GM18498 (cell line): ENCODE data around the gene TMEM129.

Experiments
- ATAC-seq: cut with Tn5 transposase; IDR thresholded peaks from one replicate; pipeline ENCODE4 v1.9.1; 2021; ENCODE audit warnings: mild to moderate bottlenecking, moderate library complexity; ENCODE audit not compliant: unreplicated experiment

The TMEM129 gene

GRCh38 chr4:1758306-1759121, 37.4 kb upstream of the TMEM129 start:
- no peak for ATAC-seq

- no peak for ATAC-seq
Measured at GRCh38 chr4:1757836-1758235, 36.7 kb upstream of the TMEM129 start.

- ATAC-seq: no peak
Measured at GRCh38 chr4:1756893-1757779, 36.0 kb upstream of the TMEM129 start.

GRCh38 chr4:1756079-1756478, 35.0 kb upstream of the TMEM129 start:
- no peak for ATAC-seq

DNA sequence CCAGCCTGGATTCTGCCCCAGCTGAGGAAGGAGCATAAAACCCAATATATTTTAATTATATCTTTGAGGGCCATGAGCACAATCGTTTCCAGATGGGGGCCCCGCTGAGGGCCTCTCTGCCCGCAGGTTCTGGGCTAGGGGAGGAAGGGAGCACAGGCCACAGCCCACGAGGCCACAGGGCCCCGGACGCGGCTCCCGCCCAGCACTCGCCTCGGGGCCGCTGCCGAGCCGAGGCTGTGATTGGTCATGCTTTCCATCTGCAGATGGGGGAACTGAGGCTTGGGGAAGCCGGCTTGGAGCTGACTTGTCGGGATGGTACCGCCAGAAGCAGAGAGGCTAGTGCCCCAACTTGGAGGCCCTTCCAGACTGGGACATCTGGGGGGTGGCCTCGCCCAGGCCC, 34.2 kb upstream of the TMEM129 start:
- ATAC-seq: no peak

- no peak for ATAC-seq
Measured at GRCh38 chr4:1754336-1754735, 33.2 kb upstream of the TMEM129 start.

GRCh38 chr4:1753697-1754311, 32.7 kb upstream of the TMEM129 start:
- no peak for ATAC-seq

DNA sequence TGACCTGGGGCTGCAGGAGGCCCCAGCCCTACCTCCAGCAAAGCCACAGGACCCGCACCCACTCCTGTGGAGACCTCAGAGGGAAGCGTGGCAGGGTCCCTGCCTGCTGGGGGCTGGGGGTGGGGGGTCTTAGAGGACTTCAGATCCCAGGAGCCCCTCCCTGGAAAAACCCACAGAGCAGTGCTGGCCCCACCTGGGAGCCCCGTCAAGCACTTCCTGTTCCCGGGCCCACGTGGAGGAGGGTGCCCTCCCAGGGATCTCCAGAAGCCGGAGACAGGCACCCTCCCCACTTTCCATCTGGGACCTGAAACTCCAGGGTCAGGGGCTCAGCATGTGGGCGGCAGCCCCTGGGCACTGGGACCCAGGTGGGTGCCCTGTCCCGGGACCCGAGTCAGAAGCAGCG, 32.2 kb upstream of the TMEM129 start:
- ATAC-seq: no peak

DNA sequence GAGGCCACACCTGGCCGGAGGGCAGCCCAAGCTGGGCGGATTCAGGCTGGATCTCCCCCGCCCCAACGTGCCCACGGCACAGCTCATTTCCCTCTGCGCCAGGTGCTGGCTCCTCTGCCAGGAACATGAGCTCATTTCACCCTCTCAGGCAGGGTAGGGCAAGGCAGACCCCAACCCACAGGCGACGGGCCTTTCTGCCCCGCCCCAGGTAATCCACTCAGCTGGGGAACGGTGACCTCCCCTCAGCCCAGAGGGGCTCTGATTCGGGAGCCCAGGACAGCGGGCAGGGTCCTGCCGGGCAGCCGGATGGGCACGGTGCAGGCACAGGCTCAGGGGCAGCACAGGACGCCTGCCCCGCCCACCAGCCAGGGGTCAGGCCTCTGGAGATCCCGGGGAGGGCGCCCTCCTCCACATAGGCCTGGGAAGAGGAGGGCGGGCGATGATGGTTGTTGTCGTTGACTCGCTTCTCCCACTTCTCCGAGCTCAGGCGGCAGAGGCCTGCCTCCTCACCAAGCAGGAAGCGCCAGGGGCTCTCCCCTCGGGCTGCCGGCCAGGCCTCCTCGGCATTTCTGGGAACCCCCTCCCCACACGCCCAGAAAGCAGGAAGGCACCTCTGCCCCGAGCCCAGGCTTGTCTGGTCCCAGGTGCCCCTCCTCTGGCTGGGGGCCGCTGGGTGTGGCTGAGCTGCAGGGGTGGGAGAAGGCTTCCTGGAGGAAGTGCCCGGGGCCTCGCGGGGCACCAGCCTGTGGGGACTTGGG, 31.3 kb upstream of the TMEM129 start:
- no peak for ATAC-seq

DNA sequence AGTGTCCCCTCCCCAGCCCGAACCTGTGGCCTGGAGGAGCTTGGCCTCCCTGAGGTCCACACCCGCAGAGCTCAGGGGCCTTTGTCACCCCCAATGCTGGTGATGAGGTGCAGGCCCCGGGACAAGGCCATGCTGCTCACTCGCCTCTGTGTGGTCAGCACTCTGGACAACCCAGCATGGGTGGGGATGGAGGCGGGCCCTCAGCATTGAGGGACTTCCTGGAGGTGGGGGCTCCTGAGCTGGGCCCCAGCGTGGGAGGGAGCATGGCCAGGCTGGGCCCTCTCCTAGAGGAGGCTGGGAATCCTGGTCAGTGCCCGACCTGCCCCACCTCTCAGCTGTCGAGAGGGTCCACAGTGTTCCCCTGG, 30.8 kb upstream of the TMEM129 start:
- ATAC-seq: no peak

GRCh38 chr4:1751155-1751918, 30.2 kb upstream of the TMEM129 start:
- ATAC-seq: no peak

GRCh38 chr4:1750381-1751154, 29.4 kb upstream of the TMEM129 start:
- no peak for ATAC-seq

- no peak for ATAC-seq
Measured at GRCh38 chr4:1749826-1750225, 28.7 kb upstream of the TMEM129 start.

GRCh38 chr4:1749370-1749769, 28.2 kb upstream of the TMEM129 start:
- no peak for ATAC-seq

DNA sequence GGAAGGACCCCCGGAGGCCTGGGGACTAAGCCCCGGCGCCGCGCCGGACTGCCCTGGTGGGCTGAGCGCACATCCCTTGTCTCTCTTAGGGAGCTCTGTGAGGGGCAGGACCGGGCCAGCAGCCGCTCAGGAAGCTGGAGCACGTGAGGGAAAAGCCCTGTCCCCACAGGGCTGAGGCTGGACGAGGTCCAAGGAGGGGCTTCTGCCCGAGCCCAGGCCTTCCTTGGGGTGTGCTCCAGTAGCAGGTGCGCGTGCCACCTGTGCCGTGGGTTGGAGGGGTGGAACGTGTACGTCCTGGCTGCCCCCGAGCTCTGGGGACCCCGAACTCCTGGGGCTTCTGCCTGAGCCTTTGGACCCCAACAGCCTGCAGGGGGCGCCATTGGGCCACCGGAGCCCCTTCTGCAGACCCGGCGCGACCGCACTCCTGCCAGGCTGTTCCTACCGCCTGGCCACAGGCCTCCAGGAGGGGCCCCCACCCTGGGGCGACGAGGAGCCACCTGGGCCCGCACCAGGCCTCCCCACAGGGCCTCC, 27.4 kb upstream of the TMEM129 start:
- ATAC-seq: no peak

DNA sequence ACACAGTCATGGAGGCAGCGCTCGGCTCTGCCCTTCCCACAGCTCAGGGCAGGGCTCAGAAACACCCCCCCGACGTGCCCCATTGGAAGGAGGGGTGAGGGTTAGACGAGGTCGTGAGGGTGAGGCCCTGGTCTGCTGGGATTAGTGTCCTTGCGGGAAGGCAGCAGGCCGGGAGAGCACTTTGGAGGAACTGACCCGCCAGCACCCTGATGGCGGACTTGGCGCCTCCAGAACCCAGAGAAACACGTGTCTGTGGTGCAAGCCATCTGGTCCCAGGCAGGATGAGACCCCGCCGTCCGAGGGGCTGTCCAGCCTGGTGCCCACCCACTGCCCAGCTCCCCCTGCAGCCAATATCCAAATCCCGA, 26.5 kb upstream of the TMEM129 start:
- no peak for ATAC-seq

- ATAC-seq: no peak
Measured at GRCh38 chr4:1746919-1747602, 25.9 kb upstream of the TMEM129 start.

- peak; percentile 59 for ATAC-seq
Measured at GRCh38 chr4:1746265-1746691, 25.2 kb upstream of the TMEM129 start.

DNA sequence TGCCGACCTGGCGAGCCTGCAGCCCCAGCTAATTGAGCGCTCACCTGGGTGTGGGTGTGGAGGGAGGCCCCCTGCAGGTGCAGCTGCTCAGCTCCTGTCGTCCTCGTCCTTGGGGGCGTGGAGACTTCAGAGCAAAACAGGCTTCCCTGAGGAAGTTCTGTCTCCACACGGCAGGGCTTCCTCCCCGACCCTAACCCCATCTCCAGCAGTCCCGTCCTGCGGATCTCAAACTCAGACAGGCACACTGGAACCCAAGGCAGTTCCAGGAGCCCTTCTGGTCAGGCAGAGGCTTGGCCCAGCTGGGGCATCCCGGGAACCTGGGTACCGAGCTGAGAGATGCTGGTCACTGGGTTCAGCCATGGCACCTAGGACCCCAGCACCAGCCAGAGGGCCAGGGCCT, 24.6 kb upstream of the TMEM129 start:
- ATAC-seq: no peak
